ENCODE results near the gene LYG1.

The LYG1 gene

GRCh38 chr2:99260184-99260583 is 40.8 kb downstream of the LYG1 start:
- DNase-seq (ENCODE audit: low read depth), result no peak
- TF ChIP-seq, protein P1, sequence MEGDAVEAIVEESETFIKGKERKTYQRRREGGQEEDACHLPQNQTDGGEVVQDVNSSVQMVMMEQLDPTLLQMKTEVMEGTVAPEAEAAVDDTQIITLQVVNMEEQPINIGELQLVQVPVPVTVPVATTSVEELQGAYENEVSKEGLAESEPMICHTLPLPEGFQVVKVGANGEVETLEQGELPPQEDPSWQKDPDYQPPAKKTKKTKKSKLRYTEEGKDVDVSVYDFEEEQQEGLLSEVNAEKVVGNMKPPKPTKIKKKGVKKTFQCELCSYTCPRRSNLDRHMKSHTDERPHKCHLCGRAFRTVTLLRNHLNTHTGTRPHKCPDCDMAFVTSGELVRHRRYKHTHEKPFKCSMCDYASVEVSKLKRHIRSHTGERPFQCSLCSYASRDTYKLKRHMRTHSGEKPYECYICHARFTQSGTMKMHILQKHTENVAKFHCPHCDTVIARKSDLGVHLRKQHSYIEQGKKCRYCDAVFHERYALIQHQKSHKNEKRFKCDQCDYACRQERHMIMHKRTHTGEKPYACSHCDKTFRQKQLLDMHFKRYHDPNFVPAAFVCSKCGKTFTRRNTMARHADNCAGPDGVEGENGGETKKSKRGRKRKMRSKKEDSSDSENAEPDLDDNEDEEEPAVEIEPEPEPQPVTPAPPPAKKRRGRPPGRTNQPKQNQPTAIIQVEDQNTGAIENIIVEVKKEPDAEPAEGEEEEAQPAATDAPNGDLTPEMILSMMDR (IDR thresholded peaks at IDR 0.05; ENCODE audit: insufficient read depth, low read depth, low read length, missing control alignments), result no peak
- no peak overlapping the region for H3K4me3 ChIP-seq (ENCODE audit: low read length)

DNA sequence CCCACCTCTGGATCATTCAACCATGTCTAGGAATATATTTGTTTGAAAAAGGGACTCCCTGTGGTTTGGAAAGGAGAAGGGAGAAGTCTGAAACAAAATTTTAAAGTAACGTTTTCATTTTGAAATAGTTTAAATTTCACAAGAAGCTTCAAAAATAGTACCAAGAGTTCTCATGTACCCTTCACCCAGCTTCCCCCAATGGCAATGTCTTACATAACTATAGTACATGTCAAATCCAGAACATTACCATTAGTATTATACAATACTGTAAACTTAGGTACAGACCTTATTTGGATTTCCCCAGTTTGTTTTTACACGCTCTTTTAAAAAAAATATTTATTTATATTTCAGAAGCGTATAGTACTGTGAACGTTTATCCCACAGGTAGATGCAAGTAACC is 41.5 kb downstream of the LYG1 start:
- DNase-seq (ENCODE audit: low read depth), result no peak
- TF ChIP-seq, protein P1 (IDR thresholded peaks at IDR 0.05; ENCODE audit: insufficient read depth, low read depth, low read length, missing control alignments), result no peak
- H3K4me3 ChIP-seq (ENCODE audit: low read length), result no peak overlapping the region

DNA sequence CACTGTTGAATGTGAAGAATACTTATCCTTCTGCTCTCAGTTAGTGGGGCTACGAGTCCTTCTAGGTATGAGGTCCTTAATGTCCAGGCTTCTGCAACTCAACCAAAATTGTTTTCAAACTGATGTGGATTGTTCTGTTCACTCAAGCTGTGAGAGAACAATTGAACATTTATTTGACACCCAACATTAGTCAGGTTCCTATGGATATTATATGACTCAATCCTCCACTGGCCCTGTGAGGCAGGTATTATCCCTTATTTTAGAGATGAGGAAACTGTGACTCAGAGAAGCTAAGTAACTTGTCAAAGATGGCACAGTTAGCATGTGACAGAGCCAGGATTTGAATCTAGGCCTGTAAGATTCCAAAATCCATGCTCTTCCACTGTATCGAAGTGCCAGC is 44.3 kb downstream of the LYG1 start:
- TF ChIP-seq, protein P1 (IDR thresholded peaks at IDR 0.05; ENCODE audit: insufficient read depth, low read depth, low read length, missing control alignments), result no peak
- DNase-seq (ENCODE audit: low read depth), result peak; percentile 85
- H3K4me3 ChIP-seq (ENCODE audit: low read length), result no peak overlapping the region

DNA sequence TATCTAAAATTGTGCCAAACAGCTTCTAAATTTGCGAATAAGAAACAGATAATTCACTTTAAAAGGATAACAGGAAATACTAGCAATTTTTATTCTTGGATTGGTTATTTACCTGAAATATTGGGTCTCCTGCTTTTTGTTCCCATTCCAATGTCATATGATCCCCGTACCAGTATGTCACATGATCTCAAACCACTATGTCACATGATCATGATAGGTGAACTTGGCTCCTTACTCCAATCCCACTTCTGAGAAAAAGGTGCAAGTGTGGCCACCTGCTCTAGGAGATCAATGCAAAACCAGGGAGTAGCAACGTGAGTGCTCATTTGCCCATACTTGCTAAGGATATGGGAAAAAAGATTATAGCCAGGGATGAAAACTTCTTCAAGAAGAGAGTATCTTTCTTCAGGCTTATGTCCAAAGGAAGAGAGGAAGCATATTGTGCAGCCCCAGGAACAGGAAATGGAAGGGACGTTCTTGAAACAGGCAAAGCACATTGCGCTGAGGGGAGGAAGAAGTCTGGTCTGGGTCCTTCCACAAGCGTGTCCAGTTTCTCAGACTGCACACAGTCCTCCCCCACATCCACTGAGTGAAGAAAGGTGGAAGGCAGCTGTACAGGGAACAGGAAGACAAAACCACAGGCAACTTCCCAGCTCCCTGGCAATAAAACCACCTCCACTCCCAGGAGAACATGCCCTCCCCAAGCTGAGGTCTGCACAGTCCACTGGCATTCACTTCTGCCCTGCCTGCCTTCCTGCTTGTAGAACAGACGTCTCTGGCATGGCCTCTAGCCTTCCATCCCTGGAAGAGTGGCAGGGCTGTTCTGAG is 45.3 kb downstream of the LYG1 start, which contains the start of gene LYG2:
LYG2 (minus strand) TSS at position 176 of the 828 bp plus-strand sequence. CDS start 1,406 bp downstream, outside the sequence.
- H3K4me3 ChIP-seq (ENCODE audit: low read length), result no peak within 1 kb of the TSS
- no peak for DNase-seq (ENCODE audit: low read depth)
- TF ChIP-seq, protein P1 (IDR thresholded peaks at IDR 0.05; ENCODE audit: insufficient read depth, low read depth, low read length, missing control alignments), result no peak

- TF ChIP-seq, protein P1 (IDR thresholded peaks at IDR 0.05; ENCODE audit: insufficient read depth, low read depth, low read length, missing control alignments), result no peak
- DNase-seq (ENCODE audit: low read depth), result no peak
These were observed 51.0 kb downstream of the LYG1 start for GRCh38 chr2:99249951-99250350.

DNA sequence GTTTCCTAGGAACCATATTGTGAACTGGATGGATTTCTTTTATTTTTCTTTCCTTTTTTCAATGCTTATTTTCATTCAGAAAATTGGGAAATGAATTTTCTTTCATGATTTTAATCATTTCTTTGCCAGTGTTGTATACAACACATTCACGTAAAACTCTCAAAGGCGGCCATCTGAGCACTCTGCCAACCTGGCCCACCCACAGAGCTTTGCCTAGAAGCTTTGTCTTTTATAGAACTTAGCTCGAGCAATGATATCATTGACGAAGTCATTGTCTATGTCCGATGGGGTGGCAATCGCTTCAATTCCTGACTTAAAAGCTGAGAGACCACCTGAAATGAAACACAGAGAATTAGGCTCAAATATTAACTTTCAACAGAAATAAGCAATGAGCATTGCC is 58.8 kb downstream of the LYG1 start:
- no peak overlapping the region for H3K4me3 ChIP-seq (ENCODE audit: low read length)
- TF ChIP-seq, protein P1 (IDR thresholded peaks at IDR 0.05; ENCODE audit: insufficient read depth, low read depth, low read length, missing control alignments), result no peak
- no peak for DNase-seq (ENCODE audit: low read depth)

More at GRCh38 chr2:99249951-99250350, 51.0 kb downstream of the LYG1 start:
- no peak overlapping the region for H3K4me3 ChIP-seq (ENCODE audit: low read length)

DNA sequence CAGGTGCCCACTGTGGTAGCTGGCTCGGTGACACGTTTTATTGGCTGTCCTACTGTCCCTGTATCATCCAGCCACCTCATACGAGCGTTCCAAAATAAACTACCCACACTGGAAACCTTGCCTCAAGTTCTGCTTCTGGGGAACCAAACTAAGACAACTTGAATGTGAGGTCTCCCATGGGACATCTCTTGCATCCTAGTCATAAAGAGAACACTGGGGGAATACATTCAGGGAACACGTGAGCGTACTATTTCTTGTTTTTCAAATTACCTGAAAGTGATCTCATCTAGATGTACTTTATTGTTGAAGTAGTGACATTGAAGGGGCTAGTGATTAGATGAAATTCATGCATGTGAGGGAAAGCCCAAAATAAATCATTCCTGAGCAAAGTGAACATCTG is 60.6 kb downstream of the LYG1 start:
- DNase-seq (ENCODE audit: low read depth), result no peak
- no peak overlapping the region for H3K4me3 ChIP-seq (ENCODE audit: low read length)
- TF ChIP-seq, protein P1 (IDR thresholded peaks at IDR 0.05; ENCODE audit: insufficient read depth, low read depth, low read length, missing control alignments), result no peak
